HCT116 (cell line): Measurements from ENCODE around the gene ZFHX3. TPM values are rescaled to one million over a fixed set of nuclear protein-coding genes. Genes with fewer than 3 reads are reported as not detected.

ENCODE experiments used
- ATAC-seq: fragments of 200-7000 bp; cut with Tn5 transposase; 2 replicates; pipeline ENCODE4 v1.9.1; 2020; ENCODE audit warnings: mild to moderate bottlenecking, moderate library complexity
- BruUV-seq: library from RNA; stranded (reverse); fragments of 400-500 nt; replicated peaks from 2 replicates; lab custom pipeline; 2021; lab: Mats Ljungman, UMichigan
- CTCF ChIA-PET: fragments of 300-600 bp; sonication (Branson Sonifier 250); formaldehyde crosslinking; loops from one replicate; lab custom pipeline; 2021; ENCODE audit warnings: antibody characterized with exemption; lab: Charles Lee
- POLR2A ChIA-PET: fragments of 300-600, 350-600 bp; sonication (Branson Sonifier 250); formaldehyde crosslinking; loops from one replicate; lab custom pipeline; 2021; ENCODE audit warnings: antibody characterized with exemption; lab: Charles Lee
- RAD21 ChIA-PET, 2 experiments: fragments of 300-600 bp; sonication (Branson Sonifier 250); formaldehyde crosslinking; loops; one replicate each; lab custom pipeline; 2023; ENCODE audit warnings: low total read pairs in 2 of 2; ENCODE audit not compliant: uncharacterized antibody in 2 of 2, unreplicated experiment in 2 of 2, low non-redundant PET in 1 of 2; lab: Charles Lee
- DNase-seq: peaks from one replicate; pipeline ENCODE4 v3.0.0-alpha.2; 2010; ENCODE audit warnings: low read depth, low spot score
- H2AFZ ChIP-seq: fragments of 200-600 bp; shearing (Covaris generic), sonication (generic); 2 replicates; pipeline ENCODE4 v1.6.1; 2017; ENCODE audit warnings: low read depth, mixed run types, mixed read lengths, antibody characterized with exemption, low read length; ENCODE audit not compliant: poor library complexity, severe bottlenecking
- H3K27ac ChIP-seq: 2 replicates; pipeline ENCODE4 v1.5.1; 2012; ENCODE audit warnings: low read depth, low read length
- H3K27me3 ChIP-seq: fragments of 200-600 bp; sonication (generic); 2 replicates; pipeline ENCODE4 v1.6.1; 2016; ENCODE audit warnings: mixed run types, low read length, mixed read lengths; ENCODE audit not compliant: insufficient read depth
- H3K36me3 ChIP-seq, 2 experiments: fragments of 200-500 bp in 1 of 2; fragments of 200-600 bp in 1 of 2; sonication (Bioruptor generic) in 1 of 2; sonication (generic) in 1 of 2; 2 replicates each; pipeline versions ENCODE4 v1.5.1 to v1.6.1; 2014 to 2016; ENCODE audit warnings: low read length in 2 of 2, inconsistent platforms in 1 of 2, mixed read lengths in 1 of 2, mixed run types in 1 of 2; ENCODE audit not compliant: insufficient read depth in 2 of 2, control insufficient read depth in 1 of 2
- H3K4me1 ChIP-seq, 2 experiments: fragments of 200-600 bp in 1 of 2; sonication (generic) in 1 of 2; 2 replicates each; pipeline versions ENCODE4 v1.5.1 to v1.6.1; 2012 to 2017; ENCODE audit warnings: low read length in 2 of 2, inconsistent platforms in 1 of 2, mild to moderate bottlenecking in 1 of 2, mixed read lengths in 1 of 2, mixed run types in 1 of 2, moderate library complexity in 1 of 2; ENCODE audit not compliant: insufficient read depth in 2 of 2, control insufficient read depth in 1 of 2
- H3K4me2 ChIP-seq: fragments of 200-600 bp; sonication (generic); 2 replicates; pipeline ENCODE4 v1.6.1; 2017; ENCODE audit warnings: mixed run types, low read length, mixed read lengths
- H3K4me3 ChIP-seq, 2 experiments: fragments of 200-600 bp in 1 of 2; sonication (generic) in 1 of 2; replicated peaks in 1 of 2; 2 replicates each; pipeline ENCODE4 v1.5.1; 2011 to 2016; ENCODE audit warnings: low read length in 2 of 2, control low read depth in 1 of 2, low read depth in 1 of 2, mild to moderate bottlenecking in 1 of 2, mixed read lengths in 1 of 2, mixed run types in 1 of 2
- H3K79me2 ChIP-seq: fragments of 200-600 bp; sonication (generic); 2 replicates; pipeline ENCODE4 v1.6.1; 2017; ENCODE audit warnings: mild to moderate bottlenecking, mixed run types, low read length, moderate library complexity, mixed read lengths; ENCODE audit not compliant: insufficient read depth
- H3K9ac ChIP-seq: fragments of 200-600 bp; sonication (generic); 2 replicates; pipeline ENCODE4 v1.6.1; 2016; ENCODE audit warnings: low read length, mixed read lengths
- H3K9me2 ChIP-seq: fragments of 200-600 bp; sonication (generic), shearing (Covaris generic); 2 replicates; pipeline ENCODE4 v1.6.1; 2017; ENCODE audit warnings: mixed run types, mild to moderate bottlenecking, moderate library complexity; ENCODE audit not compliant: insufficient read depth
- H3K9me3 ChIP-seq, 2 experiments: fragments of 200-500 bp in 1 of 2; fragments of 200-600 bp in 1 of 2; sonication (Bioruptor generic) in 1 of 2; sonication (generic) in 1 of 2; 2 replicates each; pipeline ENCODE4 v1.6.1; 2014 to 2017; ENCODE audit warnings: low read length in 2 of 2, mixed read lengths in 2 of 2, inconsistent platforms in 1 of 2, low read depth in 1 of 2, mild to moderate bottlenecking in 1 of 2, mixed run types in 1 of 2, moderate library complexity in 1 of 2; ENCODE audit not compliant: control insufficient read depth in 1 of 2, insufficient read depth in 1 of 2
- H4K20me1 ChIP-seq: fragments of 200-600 bp; sonication (generic), shearing (Covaris generic); 2 replicates; pipeline ENCODE4 v1.6.1; 2017; ENCODE audit warnings: mixed run types, mild to moderate bottlenecking, moderate library complexity; ENCODE audit not compliant: insufficient read depth
- ATF3 ChIP-seq: IDR thresholded peaks from 2 replicates; pipeline ENCODE4 v1.6.1; 2012
- EZH2phosphoT487 ChIP-seq: fragments of 200-600 bp; IDR thresholded peaks from 2 replicates; pipeline ENCODE4 v1.6.1; 2018; ENCODE audit warnings: antibody characterized with exemption, borderline replicate concordance
- FOSL1 ChIP-seq: IDR thresholded peaks from 2 replicates; pipeline ENCODE4 v1.6.1; 2012; ENCODE audit warnings: low read depth
- MAX ChIP-seq: IDR thresholded peaks from 2 replicates; pipeline ENCODE4 v1.6.1; 2012
- RAD21 ChIP-seq: IDR thresholded peaks from 2 replicates; pipeline ENCODE4 v1.6.1; 2012; ENCODE audit warnings: low read depth, mild to moderate bottlenecking
- REST ChIP-seq: IDR thresholded peaks from 2 replicates; pipeline ENCODE4 v1.6.1; 2012; ENCODE audit warnings: low read depth
- SIN3A ChIP-seq: IDR thresholded peaks from 2 replicates; pipeline ENCODE4 v1.6.1; 2012; ENCODE audit warnings: low read depth
- YY1 ChIP-seq: IDR thresholded peaks from 2 replicates; pipeline ENCODE4 v1.6.1; 2011; ENCODE audit warnings: low read length, low read depth, moderate library complexity, mild to moderate bottlenecking; ENCODE audit not compliant: insufficient replicate concordance; ENCODE audit errors: extremely low read depth
- ZBTB33 ChIP-seq: IDR thresholded peaks from 2 replicates; pipeline ENCODE4 v1.6.1; 2011; ENCODE audit warnings: mild to moderate bottlenecking, low read length, moderate library complexity; ENCODE audit not compliant: insufficient replicate concordance; ENCODE audit errors: extremely low read depth
- intact Hi-C: fragments of 100-400 bp; cut with micrococcal nuclease; formaldehyde crosslinking; loops from 2 replicates; pipeline ENCODE4 v1.10.0; 2022
- total RNA-seq: library from RNA; stranded (reverse); gene quantifications from one replicate; pipeline ENCODE4 v1.2.1, GENCODE V29; 2021; ENCODE audit not compliant: unreplicated experiment

The ZFHX3 gene
- total RNA-seq, 1 experiment from 2014 or later: 6.3 TPM

- DNase-seq (no peak), ATAC-seq (no peak)
- no TSS peak for BruUV-seq
- Histone ChIP-seq H3K79me2 (no peaks in the 10 kb centered on the region), H3K4me2 (no peak overlapping the region), H3K4me3 (no peak overlapping the region), H2AFZ (no peak overlapping the region), H3K27ac (no peak overlapping the region), H3K27me3 (no peaks in the 10 kb centered on the region), H3K36me3 (no peaks in the 10 kb centered on the region), H3K9me2 (no peaks in the 10 kb centered on the region), H3K9me3 (no peaks in the 10 kb centered on the region), H3K9ac (no peak overlapping the region), H3K4me1 (no peaks in the 10 kb centered on the region), H4K20me1 (no peaks in the 10 kb centered on the region)
- CTCF ChIA-PET: interaction anchor here (1.6 kb wide), 1 partner anchor 21 kb away, joined by 7 read pairs; no protein-coding TSS in a partner anchor
- intact Hi-C loops: no loop called here
- POLR2A ChIA-PET: no interaction called here
- no peak for TF ChIP-seq ATF3
- no peak for TF ChIP-seq RAD21
- no peak for TF ChIP-seq ZBTB33
- TF ChIP-seq REST: no peak
- TF ChIP-seq FOSL1: no peak
- no peak for TF ChIP-seq SIN3A
- TF ChIP-seq MAX: no peak
- no peak for TF ChIP-seq YY1
- no peak for TF ChIP-seq EZH2phosphoT487
- RAD21 ChIA-PET: no interaction called here
Observed at GRCh38 chr16:72811876-72812275, 236.1 kb downstream of the ZFHX3 start.
